Suprapubic skin (tissue), 4 donors: ENCODE measurements around the gene AGPAT4.

ENCODE experiments used
- EP300 ChIP-seq: sonication (generic); formaldehyde crosslinking; IDR thresholded peaks from one replicate; pipeline ENCODE4 v1.6.1; 2017; ENCODE audit warnings: antibody characterized with exemption
- POLR2AphosphoS5 ChIP-seq, 3 donors: sonication (generic); formaldehyde crosslinking; IDR thresholded peaks; one replicate each; pipeline ENCODE4 v1.6.1; 2017; ENCODE audit warnings: antibody characterized with exemption in 3 of 3

DNA sequence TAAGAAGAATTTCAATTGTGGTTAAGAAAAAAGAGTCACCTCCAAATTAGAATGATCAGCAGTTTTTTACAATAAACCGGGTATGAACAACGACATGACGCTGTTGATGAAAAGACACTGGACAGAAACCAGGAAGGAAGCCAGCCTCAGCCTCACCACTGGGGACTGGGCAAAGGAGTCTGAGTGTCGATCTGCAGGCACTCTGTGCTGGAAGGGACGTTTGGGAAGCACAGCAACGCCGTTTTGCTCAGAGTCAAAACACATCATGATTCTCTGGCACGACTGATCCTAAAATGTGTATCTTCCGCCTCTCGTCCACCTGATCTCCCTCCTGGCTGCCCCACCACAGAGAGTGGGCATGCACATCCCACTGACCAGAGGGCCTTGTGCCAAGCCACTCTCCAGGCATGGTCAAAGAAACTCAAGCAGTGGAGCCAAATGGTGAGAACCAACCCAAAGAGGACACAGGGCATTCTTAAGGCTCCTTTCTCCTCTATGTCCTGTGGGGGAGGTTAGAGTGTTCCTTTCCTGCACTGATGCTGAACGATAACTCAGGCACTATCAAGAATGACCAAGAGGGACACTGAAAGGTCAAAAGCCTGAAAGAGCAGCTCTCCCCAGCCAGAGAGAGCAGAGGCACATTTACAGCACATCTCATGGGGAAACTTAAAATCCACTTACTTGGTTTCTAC, 68.8 kb downstream of the AGPAT4 start:
- no peak for TF ChIP-seq POLR2AphosphoS5 (IDR thresholded peaks at IDR 0.05)
- TF ChIP-seq EP300, result no peak
